ENCODE results near the gene RGMB.

Gene RGMB

GRCh38 chr5:98784411-98784810, 10.9 kb downstream of the RGMB start:
- DNase-seq (ENCODE audit: low spot score in 2 of 2) (no peak), ATAC-seq (ENCODE audit: low read depth) (no peak)
- Mint-ChIP-seq H3K36me3 (peaks cover 14% of the 10 kb centered on the region), H3K27me3 (no peaks in the 10 kb centered on the region), H3K9me3 (no peaks in the 10 kb centered on the region), H3K27ac (no peak overlapping the region), H3K4me3 (no peak overlapping the region), H3K4me1 (peaks cover 33% of the 10 kb centered on the region)

- DNase-seq (ENCODE audit: low spot score in 2 of 2) (no peak), ATAC-seq (ENCODE audit: low read depth) (no peak)
- Mint-ChIP-seq H3K4me3 (no peak overlapping the region), H3K27me3 (no peaks in the 10 kb centered on the region), H3K9me3 (no peaks in the 10 kb centered on the region), H3K27ac (no peak overlapping the region), H3K36me3 (peaks cover 15% of the 10 kb centered on the region), H3K4me1 (peaks cover 36% of the 10 kb centered on the region)
Observed at GRCh38 chr5:98785244-98785643, 11.8 kb downstream of the RGMB start.

GRCh38 chr5:98786191-98786853, 12.9 kb downstream of the RGMB start:
- Mint-ChIP-seq H3K4me1 (peaks cover 40% of the 10 kb centered on the region), H3K27ac (no peak overlapping the region)
- no peak for ATAC-seq (ENCODE audit: low read depth)

GRCh38 chr5:98787131-98787719, 13.8 kb downstream of the RGMB start:
- DNase-seq (ENCODE audit: low spot score in 2 of 2) (no peak), ATAC-seq (ENCODE audit: low read depth) (no peak)
- Mint-ChIP-seq H3K27me3 (no peaks in the 10 kb centered on the region), H3K36me3 (peaks cover 14% of the 10 kb centered on the region), H3K4me3 (no peak overlapping the region), H3K4me1 (peaks cover 40% of the 10 kb centered on the region), H3K9me3 (no peaks in the 10 kb centered on the region), H3K27ac (no peak overlapping the region)

More at GRCh38 chr5:98786191-98786853, 12.9 kb downstream of the RGMB start:
- H3K36me3 Mint-ChIP-seq: peaks cover 16% of the 10 kb centered on the region
- H3K4me3 Mint-ChIP-seq: no peak overlapping the region
- H3K27me3 Mint-ChIP-seq: no peaks in the 10 kb centered on the region
- no peaks in the 10 kb centered on the region for H3K9me3 Mint-ChIP-seq
- DNase-seq (ENCODE audit: low spot score in 2 of 2): no peak

DNA sequence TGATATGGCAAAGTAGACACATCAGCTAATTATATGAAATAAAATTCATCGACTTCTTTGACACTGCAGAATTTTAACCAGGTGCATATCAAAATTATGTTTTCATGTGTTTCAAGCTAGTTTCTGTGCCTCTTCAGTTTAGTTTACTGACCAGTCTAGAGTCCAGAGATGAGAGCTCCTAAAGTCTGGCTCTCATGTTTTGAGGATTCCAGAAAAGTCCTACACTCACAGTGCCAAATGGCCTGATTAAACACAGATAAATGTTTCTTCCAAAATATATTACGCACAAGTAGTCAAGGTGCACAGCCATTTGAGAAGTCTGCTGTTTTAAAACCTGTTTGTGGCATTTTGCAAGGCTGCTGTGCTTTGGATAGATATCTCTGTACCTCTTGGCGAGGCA, 15.6 kb downstream of the RGMB start:
- Mint-ChIP-seq H3K4me3 (no peak overlapping the region), H3K4me1 (peaks cover 34% of the 10 kb centered on the region), H3K9me3 (no peaks in the 10 kb centered on the region), H3K27ac (no peak overlapping the region), H3K27me3 (no peaks in the 10 kb centered on the region), H3K36me3 (peaks cover 11% of the 10 kb centered on the region)
- DNase-seq (ENCODE audit: low spot score in 2 of 2) (no peak), ATAC-seq (ENCODE audit: low read depth) (no peak)

DNA sequence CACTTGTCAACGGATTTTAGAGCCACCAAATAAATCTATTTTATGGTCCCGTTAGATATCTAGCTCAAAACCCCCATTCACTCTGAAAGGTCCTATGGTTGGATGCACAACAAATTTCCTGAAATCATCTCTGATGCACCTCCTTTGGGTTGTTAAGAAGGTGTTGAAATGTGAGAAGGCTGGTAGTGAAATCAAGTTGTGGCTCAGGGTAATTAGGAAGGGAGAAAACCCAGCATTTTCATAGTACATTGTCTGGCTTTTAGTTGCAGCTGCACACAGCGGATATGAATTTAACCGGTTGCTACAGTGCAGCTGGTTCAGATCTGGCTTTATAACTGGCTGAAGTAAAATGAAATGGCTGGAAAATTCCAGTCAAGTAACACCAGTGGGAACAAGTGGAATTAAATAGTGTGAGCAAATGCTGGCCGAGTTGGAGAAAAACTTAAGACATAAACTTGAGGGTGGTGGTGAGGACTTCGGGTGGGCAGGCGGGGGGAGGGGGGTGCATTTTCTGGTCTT, 17.6 kb downstream of the RGMB start:
- no peaks in the 10 kb centered on the region for H3K27me3 Mint-ChIP-seq
- no peaks in the 10 kb centered on the region for H3K9me3 Mint-ChIP-seq
- peaks cover 21% of the 10 kb centered on the region for H3K4me1 Mint-ChIP-seq
- peaks cover 13% of the 10 kb centered on the region for H3K36me3 Mint-ChIP-seq
- ATAC-seq (ENCODE audit: low read depth) (no peak), DNase-seq (ENCODE audit: low spot score in 2 of 2) (no peak)
- no peak overlapping the region for H3K4me3 Mint-ChIP-seq
- H3K27ac Mint-ChIP-seq: peak overlapping the region; percentile 42

- Mint-ChIP-seq H3K36me3 (peaks cover 11% of the 10 kb centered on the region), H3K4me3 (no peak overlapping the region), H3K27ac (no peak overlapping the region), H3K4me1 (peaks cover 16% of the 10 kb centered on the region), H3K9me3 (no peaks in the 10 kb centered on the region), H3K27me3 (no peaks in the 10 kb centered on the region)
- DNase-seq (ENCODE audit: low spot score in 2 of 2) (no peak), ATAC-seq (ENCODE audit: low read depth) (no peak)
Observed at GRCh38 chr5:98791898-98792580, 18.6 kb downstream of the RGMB start.

DNA sequence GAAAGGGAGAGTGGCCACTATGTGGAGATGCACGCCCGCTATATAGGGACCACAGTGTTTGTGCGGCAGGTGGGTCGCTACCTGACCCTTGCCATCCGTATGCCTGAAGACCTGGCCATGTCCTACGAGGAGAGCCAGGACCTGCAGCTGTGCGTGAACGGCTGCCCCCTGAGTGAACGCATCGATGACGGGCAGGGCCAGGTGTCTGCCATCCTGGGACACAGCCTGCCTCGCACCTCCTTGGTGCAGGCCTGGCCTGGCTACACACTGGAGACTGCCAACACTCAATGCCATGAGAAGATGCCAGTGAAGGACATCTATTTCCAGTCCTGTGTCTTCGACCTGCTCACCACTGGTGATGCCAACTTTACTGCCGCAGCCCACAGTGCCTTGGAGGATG, 19.8 kb downstream of the RGMB start:
- no peak overlapping the region for H3K27ac Mint-ChIP-seq
- no peaks in the 10 kb centered on the region for H3K9me3 Mint-ChIP-seq
- H3K4me1 Mint-ChIP-seq: peaks cover 13% of the 10 kb centered on the region
- peaks cover 6% of the 10 kb centered on the region for H3K36me3 Mint-ChIP-seq
- H3K4me3 Mint-ChIP-seq: no peak overlapping the region
- ATAC-seq (ENCODE audit: low read depth) (no peak), DNase-seq (ENCODE audit: low spot score in 2 of 2) (no peak)
- H3K27me3 Mint-ChIP-seq: no peaks in the 10 kb centered on the region

GRCh38 chr5:98794001-98794400, 20.5 kb downstream of the RGMB start:
- Mint-ChIP-seq H3K27me3 (no peaks in the 10 kb centered on the region), H3K4me3 (no peak overlapping the region), H3K9me3 (no peaks in the 10 kb centered on the region), H3K36me3 (peaks cover 6% of the 10 kb centered on the region), H3K4me1 (peaks cover 13% of the 10 kb centered on the region), H3K27ac (no peak overlapping the region)
- DNase-seq (ENCODE audit: low spot score in 2 of 2) (no peak), ATAC-seq (ENCODE audit: low read depth) (no peak)

GRCh38 chr5:98794414-98795080, 21.1 kb downstream of the RGMB start:
- peaks cover 10% of the 10 kb centered on the region for H3K4me1 Mint-ChIP-seq
- no peaks in the 10 kb centered on the region for H3K9me3 Mint-ChIP-seq
- H3K27me3 Mint-ChIP-seq: no peaks in the 10 kb centered on the region
- H3K36me3 Mint-ChIP-seq: peaks cover 6% of the 10 kb centered on the region
- no peak overlapping the region for H3K27ac Mint-ChIP-seq
- no peak for ATAC-seq (ENCODE audit: low read depth)
- no peak overlapping the region for H3K4me3 Mint-ChIP-seq
- DNase-seq (ENCODE audit: low spot score in 2 of 2): no peak

GRCh38 chr5:98795243-98795642, 21.8 kb downstream of the RGMB start:
- no peaks in the 10 kb centered on the region for H3K9me3 Mint-ChIP-seq
- H3K4me3 Mint-ChIP-seq: no peak overlapping the region
- H3K36me3 Mint-ChIP-seq: peaks cover 4% of the 10 kb centered on the region
- peaks cover 7% of the 10 kb centered on the region for H3K4me1 Mint-ChIP-seq
- H3K27me3 Mint-ChIP-seq: no peaks in the 10 kb centered on the region
- ATAC-seq (ENCODE audit: low read depth) (no peak), DNase-seq (ENCODE audit: low spot score in 2 of 2) (no peak)
- peak overlapping the region; percentile 16 for H3K27ac Mint-ChIP-seq

GRCh38 chr5:98796197-98796972, 22.9 kb downstream of the RGMB start:
- Mint-ChIP-seq H3K27ac (no peak overlapping the region), H3K4me1 (peaks cover 2% of the 10 kb centered on the region), H3K36me3 (peaks cover 2% of the 10 kb centered on the region), H3K4me3 (no peak overlapping the region), H3K27me3 (no peaks in the 10 kb centered on the region), H3K9me3 (no peaks in the 10 kb centered on the region)
- DNase-seq (ENCODE audit: low spot score in 2 of 2): peak; percentile 55 to 56
- ATAC-seq (ENCODE audit: low read depth): peak; percentile 62

- DNase-seq (ENCODE audit: low spot score in 2 of 2) (no peak), ATAC-seq (ENCODE audit: low read depth) (no peak)
- Mint-ChIP-seq H3K4me3 (no peak overlapping the region), H3K4me1 (no peaks in the 10 kb centered on the region), H3K27me3 (no peaks in the 10 kb centered on the region), H3K27ac (no peak overlapping the region), H3K36me3 (peaks cover 4% of the 10 kb centered on the region), H3K9me3 (no peaks in the 10 kb centered on the region)
Observed at GRCh38 chr5:98798371-98798770, 24.9 kb downstream of the RGMB start.

Measured in memory B cell (primary cell).